Measurements from ENCODE around the gene PTP4A2.

DNA sequence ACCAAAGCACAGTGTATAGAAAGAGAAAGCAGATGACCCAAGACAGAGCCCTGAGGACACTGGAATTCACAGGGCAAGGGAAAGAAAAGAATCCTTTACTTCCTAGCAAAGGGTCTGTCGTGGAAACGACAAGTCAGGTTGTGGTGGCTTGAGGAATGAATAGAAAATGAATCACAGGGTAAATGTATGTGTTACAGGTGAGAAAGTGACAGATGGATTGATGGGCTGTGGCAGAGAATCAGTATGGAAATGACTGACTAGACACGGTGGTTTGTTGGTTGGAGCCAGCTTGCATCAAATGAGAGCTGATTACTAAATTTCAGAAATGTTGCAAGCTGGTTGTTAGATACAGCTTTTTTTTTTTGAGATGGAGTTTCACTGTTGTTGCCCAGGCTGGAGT is 46.9 kb downstream of the PTP4A2 start:
- TF ChIP-seq, protein P1, sequence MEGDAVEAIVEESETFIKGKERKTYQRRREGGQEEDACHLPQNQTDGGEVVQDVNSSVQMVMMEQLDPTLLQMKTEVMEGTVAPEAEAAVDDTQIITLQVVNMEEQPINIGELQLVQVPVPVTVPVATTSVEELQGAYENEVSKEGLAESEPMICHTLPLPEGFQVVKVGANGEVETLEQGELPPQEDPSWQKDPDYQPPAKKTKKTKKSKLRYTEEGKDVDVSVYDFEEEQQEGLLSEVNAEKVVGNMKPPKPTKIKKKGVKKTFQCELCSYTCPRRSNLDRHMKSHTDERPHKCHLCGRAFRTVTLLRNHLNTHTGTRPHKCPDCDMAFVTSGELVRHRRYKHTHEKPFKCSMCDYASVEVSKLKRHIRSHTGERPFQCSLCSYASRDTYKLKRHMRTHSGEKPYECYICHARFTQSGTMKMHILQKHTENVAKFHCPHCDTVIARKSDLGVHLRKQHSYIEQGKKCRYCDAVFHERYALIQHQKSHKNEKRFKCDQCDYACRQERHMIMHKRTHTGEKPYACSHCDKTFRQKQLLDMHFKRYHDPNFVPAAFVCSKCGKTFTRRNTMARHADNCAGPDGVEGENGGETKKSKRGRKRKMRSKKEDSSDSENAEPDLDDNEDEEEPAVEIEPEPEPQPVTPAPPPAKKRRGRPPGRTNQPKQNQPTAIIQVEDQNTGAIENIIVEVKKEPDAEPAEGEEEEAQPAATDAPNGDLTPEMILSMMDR (IDR thresholded peaks at IDR 0.05) = no peak
- TF ChIP-seq POLR2AphosphoS5 (IDR thresholded peaks at IDR 0.05) (no peak), EP300 (IDR thresholded peaks at IDR 0.05) (no peak), POLR2A (IDR thresholded peaks at IDR 0.05) (no peak)

Measured in upper lobe of left lung (tissue), 4 donors.